Measurements from ENCODE around the gene ANGPT4.

The ANGPT4 gene

DNA sequence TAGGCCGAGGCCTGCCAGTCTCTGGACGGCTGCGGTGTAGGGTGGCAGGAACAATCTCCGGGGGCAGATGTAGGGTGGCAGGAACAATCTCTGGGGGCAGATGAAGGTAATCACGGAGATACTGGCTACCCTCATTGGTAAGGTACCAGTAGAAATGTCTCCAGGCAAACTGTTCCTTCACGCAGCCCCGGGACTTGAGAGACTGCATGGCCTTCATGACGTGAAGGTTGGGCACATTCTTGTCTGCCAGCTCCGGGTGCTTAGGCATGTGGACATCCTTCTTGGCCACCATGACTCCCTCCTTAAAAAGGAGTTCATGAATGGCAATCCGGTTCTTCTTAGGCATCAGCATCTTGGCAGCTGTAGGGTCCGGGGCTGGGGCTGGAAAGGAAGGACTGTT, 76.5 kb downstream of the ANGPT4 start:
- no peak overlapping the region for H3K27ac ChIP-seq (ENCODE audit: low read length)
- peaks cover 17% of the 10 kb centered on the region for H3K27me3 ChIP-seq (ENCODE audit: low read depth, low read length)
- peaks cover 9 to 20% of the 10 kb centered on the region in 2 donors for H3K4me1 ChIP-seq (ENCODE audit: control insufficient read depth in 1 of 2, insufficient read depth in 2 of 2, low read length in 2 of 2)
- H3K9me3 ChIP-seq (ENCODE audit: control insufficient read depth in 1 of 2, low read length in 2 of 2), result no peaks in the 10 kb centered on the region
- H3K36me3 ChIP-seq (ENCODE audit: control insufficient read depth in 1 of 2, insufficient read depth in 2 of 2, low read length in 2 of 2), result no peaks in the 10 kb centered on the region
- no peak overlapping the region for H3K4me3 ChIP-seq (ENCODE audit: low read depth in 1 of 2, low read length in 2 of 2)

DNA sequence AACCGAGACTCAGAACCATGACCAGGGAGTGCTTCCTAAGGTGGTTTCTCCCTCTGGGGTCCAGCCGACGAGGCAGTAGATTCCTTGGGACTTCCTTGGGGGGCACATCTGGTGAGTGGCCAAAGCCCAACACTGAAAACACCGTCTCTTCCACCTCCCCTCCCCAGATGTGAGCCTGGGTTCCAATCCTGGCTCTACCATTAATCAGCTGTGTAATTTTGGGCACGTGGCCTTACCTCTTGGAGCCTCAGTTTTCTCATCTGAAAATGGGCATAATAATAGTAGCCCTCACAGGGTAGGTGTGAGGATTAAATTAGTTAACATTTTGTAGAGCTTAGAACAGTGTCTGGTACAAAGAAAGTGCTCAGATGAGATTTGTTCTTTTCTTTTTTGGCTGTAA, 77.1 kb downstream of the ANGPT4 start:
- Histone ChIP-seq H3K4me3 (ENCODE audit: low read depth in 1 of 2, low read length in 2 of 2) (no peak overlapping the region), H3K27ac (ENCODE audit: low read length) (no peak overlapping the region), H3K4me1 (ENCODE audit: control insufficient read depth in 1 of 2, insufficient read depth in 2 of 2, low read length in 2 of 2) (peaks cover 13 to 19% of the 10 kb centered on the region in 2 donors), H3K27me3 (ENCODE audit: low read depth, low read length) (peaks cover 17% of the 10 kb centered on the region), H3K9me3 (ENCODE audit: control insufficient read depth in 1 of 2, low read length in 2 of 2) (no peaks in the 10 kb centered on the region), H3K36me3 (ENCODE audit: control insufficient read depth in 1 of 2, insufficient read depth in 2 of 2, low read length in 2 of 2) (no peaks in the 10 kb centered on the region)

GRCh38 chr20:836190-836589, 79.9 kb downstream of the ANGPT4 start:
- H3K27me3 ChIP-seq (ENCODE audit: low read depth, low read length), result peaks cover 8% of the 10 kb centered on the region
- H3K4me1 ChIP-seq (ENCODE audit: control insufficient read depth in 1 of 2, insufficient read depth in 2 of 2, low read length in 2 of 2), result peaks cover 13 to 16% of the 10 kb centered on the region in 2 donors
- no peaks in the 10 kb centered on the region for H3K9me3 ChIP-seq (ENCODE audit: control insufficient read depth in 1 of 2, low read length in 2 of 2)
- H3K27ac ChIP-seq (ENCODE audit: low read length), result no peak overlapping the region
- H3K36me3 ChIP-seq (ENCODE audit: control insufficient read depth in 1 of 2, insufficient read depth in 2 of 2, low read length in 2 of 2), result no peaks in the 10 kb centered on the region
- H3K4me3 ChIP-seq (ENCODE audit: low read depth in 1 of 2, low read length in 2 of 2), result no peak overlapping the region

DNA sequence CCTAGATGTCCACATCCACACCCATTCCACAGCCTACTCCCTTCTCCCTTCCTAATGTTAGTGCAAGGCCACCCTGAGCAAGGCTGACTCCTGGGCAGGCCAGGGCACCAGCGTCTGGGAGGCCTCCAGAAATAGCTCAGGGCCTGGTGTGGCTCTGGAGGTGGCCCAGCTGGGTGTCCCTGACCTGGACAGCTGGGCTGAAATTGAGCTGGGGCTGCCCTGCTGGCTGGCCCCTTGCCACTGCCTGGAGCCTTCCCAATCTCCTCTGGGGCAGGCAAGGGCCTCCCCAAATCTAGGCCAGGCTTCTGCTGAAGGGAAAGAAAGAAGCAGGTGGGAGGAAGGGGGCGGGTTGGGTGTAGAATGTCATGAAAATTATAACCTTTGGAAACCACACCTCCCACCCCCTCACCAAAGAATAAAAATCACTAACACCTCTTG, 80.5 kb downstream of the ANGPT4 start:
- Histone ChIP-seq H3K27ac (ENCODE audit: low read length) (no peak overlapping the region), H3K36me3 (ENCODE audit: control insufficient read depth in 1 of 2, insufficient read depth in 2 of 2, low read length in 2 of 2) (no peaks in the 10 kb centered on the region), H3K4me3 (ENCODE audit: low read depth in 1 of 2, low read length in 2 of 2) (no peak overlapping the region), H3K27me3 (ENCODE audit: low read depth, low read length) (peaks cover 2% of the 10 kb centered on the region), H3K4me1 (ENCODE audit: control insufficient read depth in 1 of 2, insufficient read depth in 2 of 2, low read length in 2 of 2) (peaks cover 11 to 13% of the 10 kb centered on the region in 2 donors), H3K9me3 (ENCODE audit: control insufficient read depth in 1 of 2, low read length in 2 of 2) (no peaks in the 10 kb centered on the region)

GRCh38 chr20:834151-834746, 81.9 kb downstream of the ANGPT4 start:
- Histone ChIP-seq H3K27me3 (ENCODE audit: low read depth, low read length) (no peaks in the 10 kb centered on the region), H3K4me1 (ENCODE audit: control insufficient read depth in 1 of 2, insufficient read depth in 2 of 2, low read length in 2 of 2) (peaks cover 11 to 13% of the 10 kb centered on the region in 2 donors), H3K4me3 (ENCODE audit: low read depth in 1 of 2, low read length in 2 of 2) (peak overlapping the region; percentile 65 to 86), H3K36me3 (ENCODE audit: control insufficient read depth in 1 of 2, insufficient read depth in 2 of 2, low read length in 2 of 2) (no peaks in the 10 kb centered on the region), H3K27ac (ENCODE audit: low read length) (peak overlapping the region; percentile 29), H3K9me3 (ENCODE audit: control insufficient read depth in 1 of 2, low read length in 2 of 2) (no peaks in the 10 kb centered on the region)

GRCh38 chr20:833450-834150, 82.5 kb downstream of the ANGPT4 start, which contains the start of gene FAM110A:
Gene FAM110A, plus strand, starts transcription at chr20:833715. Its CDS starts 11,090 bp downstream, at chr20:844805.
- Histone ChIP-seq H3K4me3 (ENCODE audit: low read depth in 1 of 2, low read length in 2 of 2) (peak within 1 kb of the TSS; percentile 65 to 86), H3K27me3 (ENCODE audit: low read depth, low read length) (no peaks in the 10 kb centered on the region), H3K9me3 (ENCODE audit: control insufficient read depth in 1 of 2, low read length in 2 of 2) (no peaks in the 10 kb centered on the region), H3K27ac (ENCODE audit: low read length) (peak within 1 kb of the TSS; percentile 29), H3K36me3 (ENCODE audit: control insufficient read depth in 1 of 2, insufficient read depth in 2 of 2, low read length in 2 of 2) (no peaks in the 10 kb centered on the region), H3K4me1 (ENCODE audit: control insufficient read depth in 1 of 2, insufficient read depth in 2 of 2, low read length in 2 of 2) (peaks cover 11 to 13% of the 10 kb centered on the region in 2 donors)

DNA sequence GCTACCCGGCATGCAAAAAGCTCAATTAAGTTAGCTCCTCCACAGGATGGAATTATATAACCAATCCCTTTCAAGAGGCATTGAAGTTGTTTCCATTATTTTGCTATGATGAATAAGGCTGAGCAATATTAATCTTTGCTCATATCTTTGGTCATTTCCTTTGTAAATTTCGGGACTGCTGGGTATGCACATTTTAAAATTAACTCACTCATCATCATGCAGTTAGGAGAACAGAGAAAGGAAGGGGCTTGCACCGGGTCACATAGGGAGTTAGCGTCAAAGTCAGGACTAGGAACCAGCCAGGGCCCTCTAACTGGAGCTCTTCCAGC, 83.0 kb downstream of the ANGPT4 start:
- peaks cover 11 to 13% of the 10 kb centered on the region in 2 donors for H3K4me1 ChIP-seq (ENCODE audit: control insufficient read depth in 1 of 2, insufficient read depth in 2 of 2, low read length in 2 of 2)
- H3K27ac ChIP-seq (ENCODE audit: low read length), result no peak overlapping the region
- no peaks in the 10 kb centered on the region for H3K36me3 ChIP-seq (ENCODE audit: control insufficient read depth in 1 of 2, insufficient read depth in 2 of 2, low read length in 2 of 2)
- H3K9me3 ChIP-seq (ENCODE audit: control insufficient read depth in 1 of 2, low read length in 2 of 2), result no peaks in the 10 kb centered on the region
- no peaks in the 10 kb centered on the region for H3K27me3 ChIP-seq (ENCODE audit: low read depth, low read length)
- peak overlapping the region; percentile 63 to 86 for H3K4me3 ChIP-seq (ENCODE audit: low read depth in 1 of 2, low read length in 2 of 2)

GRCh38 chr20:831956-832355, 84.2 kb downstream of the ANGPT4 start:
- Histone ChIP-seq H3K36me3 (ENCODE audit: control insufficient read depth in 1 of 2, insufficient read depth in 2 of 2, low read length in 2 of 2) (no peaks in the 10 kb centered on the region), H3K27me3 (ENCODE audit: low read depth, low read length) (no peaks in the 10 kb centered on the region), H3K4me3 (ENCODE audit: low read depth in 1 of 2, low read length in 2 of 2) (no peak overlapping the region), H3K27ac (ENCODE audit: low read length) (no peak overlapping the region), H3K4me1 (ENCODE audit: control insufficient read depth in 1 of 2, insufficient read depth in 2 of 2, low read length in 2 of 2) (peaks cover 11 to 13% of the 10 kb centered on the region in 2 donors), H3K9me3 (ENCODE audit: control insufficient read depth in 1 of 2, low read length in 2 of 2) (no peaks in the 10 kb centered on the region)

GRCh38 chr20:831251-831650, 84.9 kb downstream of the ANGPT4 start:
- no peaks in the 10 kb centered on the region for H3K36me3 ChIP-seq (ENCODE audit: control insufficient read depth in 1 of 2, insufficient read depth in 2 of 2, low read length in 2 of 2)
- no peak overlapping the region for H3K27ac ChIP-seq (ENCODE audit: low read length)
- peaks cover 11 to 13% of the 10 kb centered on the region in 2 donors for H3K4me1 ChIP-seq (ENCODE audit: control insufficient read depth in 1 of 2, insufficient read depth in 2 of 2, low read length in 2 of 2)
- no peaks in the 10 kb centered on the region for H3K27me3 ChIP-seq (ENCODE audit: low read depth, low read length)
- H3K9me3 ChIP-seq (ENCODE audit: control insufficient read depth in 1 of 2, low read length in 2 of 2), result no peaks in the 10 kb centered on the region
- H3K4me3 ChIP-seq (ENCODE audit: low read depth in 1 of 2, low read length in 2 of 2), result no peak overlapping the region

- Histone ChIP-seq H3K9me3 (ENCODE audit: control insufficient read depth in 1 of 2, low read length in 2 of 2) (no peaks in the 10 kb centered on the region), H3K36me3 (ENCODE audit: control insufficient read depth in 1 of 2, insufficient read depth in 2 of 2, low read length in 2 of 2) (no peaks in the 10 kb centered on the region), H3K27me3 (ENCODE audit: low read depth, low read length) (no peaks in the 10 kb centered on the region), H3K4me3 (ENCODE audit: low read depth in 1 of 2, low read length in 2 of 2) (no peak overlapping the region), H3K4me1 (ENCODE audit: control insufficient read depth in 1 of 2, insufficient read depth in 2 of 2, low read length in 2 of 2) (peaks cover 8 to 11% of the 10 kb centered on the region in 2 donors), H3K27ac (ENCODE audit: low read length) (no peak overlapping the region)
These were observed 86.1 kb downstream of the ANGPT4 start for GRCh38 chr20:830011-830521.

GRCh38 chr20:829551-829950, 86.6 kb downstream of the ANGPT4 start:
- Histone ChIP-seq H3K9me3 (ENCODE audit: control insufficient read depth in 1 of 2, low read length in 2 of 2) (no peaks in the 10 kb centered on the region), H3K27me3 (ENCODE audit: low read depth, low read length) (no peaks in the 10 kb centered on the region), H3K4me1 (ENCODE audit: control insufficient read depth in 1 of 2, insufficient read depth in 2 of 2, low read length in 2 of 2) (peaks cover 4 to 11% of the 10 kb centered on the region in 2 donors), H3K36me3 (ENCODE audit: control insufficient read depth in 1 of 2, insufficient read depth in 2 of 2, low read length in 2 of 2) (no peaks in the 10 kb centered on the region), H3K4me3 (ENCODE audit: low read depth in 1 of 2, low read length in 2 of 2) (no peak overlapping the region), H3K27ac (ENCODE audit: low read length) (no peak overlapping the region)

Measured in muscle layer of duodenum (tissue), 2 donors.